Measurements from ENCODE around the gene NR5A2. TPM values are rescaled to one million over a fixed set of nuclear protein-coding genes. Genes with fewer than 3 reads are reported as not detected.

NR5A2 gene
- total RNA-seq, 1 donor: not detected

- no peak overlapping the region for H3K4me3 ChIP-seq (ENCODE audit: low read depth, low read length)
- no peak for TF ChIP-seq CTCF (IDR thresholded peaks at IDR 0.05; ENCODE audit: insufficient read depth, low read depth, low read length)
- no peak for DNase-seq (ENCODE audit: low read depth)
These were observed 135.4 kb downstream of the NR5A2 start for GRCh38 chr1:200162877-200163276.

- no peak for DNase-seq (ENCODE audit: low read depth)
- TF ChIP-seq CTCF (IDR thresholded peaks at IDR 0.05; ENCODE audit: insufficient read depth, low read depth, low read length): no peak
- H3K4me3 ChIP-seq (ENCODE audit: low read depth, low read length): no peak overlapping the region
These were observed 136.4 kb downstream of the NR5A2 start for GRCh38 chr1:200163911-200164310.

- no peak overlapping the region for H3K4me3 ChIP-seq (ENCODE audit: low read depth, low read length)
- no peak for TF ChIP-seq CTCF (IDR thresholded peaks at IDR 0.05; ENCODE audit: insufficient read depth, low read depth, low read length)
- DNase-seq (ENCODE audit: low read depth): no peak
These were observed 138.1 kb downstream of the NR5A2 start for GRCh38 chr1:200165493-200166220.

- no peak for DNase-seq (ENCODE audit: low read depth)
- H3K4me3 ChIP-seq (ENCODE audit: low read depth, low read length): no peak overlapping the region
- no peak for TF ChIP-seq CTCF (IDR thresholded peaks at IDR 0.05; ENCODE audit: insufficient read depth, low read depth, low read length)
These were observed 138.9 kb downstream of the NR5A2 start for GRCh38 chr1:200166411-200166810.

- TF ChIP-seq CTCF (IDR thresholded peaks at IDR 0.05; ENCODE audit: insufficient read depth, low read depth, low read length): no peak
- no peak for DNase-seq (ENCODE audit: low read depth)
- H3K4me3 ChIP-seq (ENCODE audit: low read depth, low read length): no peak overlapping the region
These were observed 141.4 kb downstream of the NR5A2 start for GRCh38 chr1:200168926-200169325.

- no peak for TF ChIP-seq CTCF (IDR thresholded peaks at IDR 0.05; ENCODE audit: insufficient read depth, low read depth, low read length)
- no peak overlapping the region for H3K4me3 ChIP-seq (ENCODE audit: low read depth, low read length)
- DNase-seq (ENCODE audit: low read depth): no peak
These were observed 144.8 kb downstream of the NR5A2 start for GRCh38 chr1:200172311-200172710.

All from fibroblast of villous mesenchyme (primary cell).